Measurements from ENCODE around the gene FXN. TPM values are rescaled to one million over a fixed set of nuclear protein-coding genes. Genes with fewer than 3 reads are reported as not detected.

Gene FXN
- total and polyA plus RNA-seq, 2 experiments from 2014 or later: 5.6 to 22.0 TPM

GRCh38 chr9:69058101-69058500 lies 22.5 kb downstream of the FXN start:
- no peaks in the 10 kb centered on the region for H3F3A ChIP-seq (ENCODE audit: insufficient read depth)
- no peaks in the 10 kb centered on the region for H3K79me2 ChIP-seq (ENCODE audit: insufficient read depth)
- H2AFZ ChIP-seq: no peak overlapping the region
- in situ Hi-C loops (cut with MboI): loop anchor here (5.0 kb wide), 1 partner anchor 134 kb away; no protein-coding TSS in a partner anchor
- no peak overlapping the region for H3K9ac ChIP-seq
- no peaks in the 10 kb centered on the region for H3K36me3 ChIP-seq (ENCODE audit: low read depth)
- H3K4me1 ChIP-seq (ENCODE audit: insufficient read depth): no peaks in the 10 kb centered on the region
- TF ChIP-seq EZH2phosphoT487 (IDR thresholded peaks at IDR 0.05; ENCODE audit: insufficient read depth, low read depth) (no peak), EZH2 (IDR thresholded peaks at IDR 0.05; ENCODE audit: insufficient read depth, poor library complexity, severe bottlenecking) (no peak)
- 84 to 89% methylated on average over 2 of the region's 2 CpGs for WGBS, 2 experiments (ENCODE audit: low coverage in 1 of 2, low lambda C conversion rate in 2 of 2, missing lambda C conversion rate in 2 of 2)
- no peak overlapping the region for H3K4me2 ChIP-seq (ENCODE audit: unreplicated experiment)
- H3K9me3 ChIP-seq (ENCODE audit: low read depth): no peaks in the 10 kb centered on the region
- no peaks in the 10 kb centered on the region for H3K9me2 ChIP-seq (ENCODE audit: insufficient read depth)
- no peaks in the 10 kb centered on the region for H4K20me1 ChIP-seq (ENCODE audit: insufficient read depth)
- no peak overlapping the region for H3K4me3 ChIP-seq
- no peak for DNase-seq
- H3K27me3 ChIP-seq (replicated peaks; ENCODE audit: insufficient read depth): no peaks in the 10 kb centered on the region
- no peak overlapping the region for H3K27ac ChIP-seq

- DNase-seq: no peak
- Histone ChIP-seq H3K27me3 (replicated peaks; ENCODE audit: insufficient read depth) (no peaks in the 10 kb centered on the region), H4K20me1 (ENCODE audit: insufficient read depth) (no peaks in the 10 kb centered on the region), H3F3A (ENCODE audit: insufficient read depth) (no peaks in the 10 kb centered on the region), H3K4me2 (ENCODE audit: unreplicated experiment) (no peak overlapping the region), H3K9me3 (ENCODE audit: low read depth) (no peaks in the 10 kb centered on the region), H3K79me2 (ENCODE audit: insufficient read depth) (no peaks in the 10 kb centered on the region), H3K36me3 (ENCODE audit: low read depth) (no peaks in the 10 kb centered on the region; the same call in 1 of the 2 replicates), H3K27ac (no peak overlapping the region), H3K4me1 (ENCODE audit: insufficient read depth) (no peaks in the 10 kb centered on the region), H2AFZ (no peak overlapping the region), H3K9me2 (ENCODE audit: insufficient read depth) (no peaks in the 10 kb centered on the region), H3K9ac (no peak overlapping the region), H3K4me3 (no peak overlapping the region)
- no peak for TF ChIP-seq EZH2phosphoT487 (IDR thresholded peaks at IDR 0.05; ENCODE audit: insufficient read depth, low read depth)
- TF ChIP-seq EZH2 (IDR thresholded peaks at IDR 0.05; ENCODE audit: insufficient read depth, poor library complexity, severe bottlenecking): no peak
- in situ Hi-C loops (cut with MboI): no loop called here
- 38 to 42% methylated on average over 1 of the region's 1 CpG for WGBS, 2 experiments (ENCODE audit: low coverage in 1 of 2, low lambda C conversion rate in 2 of 2, missing lambda C conversion rate in 2 of 2)
Measured at GRCh38 chr9:69060766-69061165, 25.2 kb downstream of the FXN start.

- Histone ChIP-seq H3K4me1 (ENCODE audit: insufficient read depth) (no peaks in the 10 kb centered on the region), H4K20me1 (ENCODE audit: insufficient read depth) (no peaks in the 10 kb centered on the region), H3K4me2 (ENCODE audit: unreplicated experiment) (no peak overlapping the region), H3K9me3 (ENCODE audit: low read depth) (no peaks in the 10 kb centered on the region), H3K36me3 (ENCODE audit: low read depth) (no peaks in the 10 kb centered on the region; the same call in 1 of the 2 replicates), H3K27me3 (replicated peaks; ENCODE audit: insufficient read depth) (no peaks in the 10 kb centered on the region), H3K79me2 (ENCODE audit: insufficient read depth) (no peaks in the 10 kb centered on the region), H3K9me2 (ENCODE audit: insufficient read depth) (no peaks in the 10 kb centered on the region), H3F3A (ENCODE audit: insufficient read depth) (no peaks in the 10 kb centered on the region), H2AFZ (no peak overlapping the region), H3K4me3 (no peak overlapping the region), H3K9ac (no peak overlapping the region), H3K27ac (no peak overlapping the region)
- in situ Hi-C loops (cut with MboI): no loop called here
- TF ChIP-seq EZH2phosphoT487 (IDR thresholded peaks at IDR 0.05; ENCODE audit: insufficient read depth, low read depth) (no peak), EZH2 (IDR thresholded peaks at IDR 0.05; ENCODE audit: insufficient read depth, poor library complexity, severe bottlenecking) (no peak)
- WGBS, 2 experiments (ENCODE audit: low coverage in 1 of 2, low lambda C conversion rate in 2 of 2, missing lambda C conversion rate in 2 of 2): 97% methylated on average over 5 of the region's 5 CpGs
- DNase-seq: no peak
Measured at GRCh38 chr9:69062195-69062594, 26.6 kb downstream of the FXN start.

- in situ Hi-C loops (cut with MboI): no loop called here
Measured at GRCh38 chr9:69063839-69064238, 28.3 kb downstream of the FXN start.

GRCh38 chr9:69065660-69066059 lies 30.1 kb downstream of the FXN start:
- H3K9me3 ChIP-seq (ENCODE audit: low read depth): no peaks in the 10 kb centered on the region
- H3K4me3 ChIP-seq: no peak overlapping the region
- H3K27me3 ChIP-seq (replicated peaks; ENCODE audit: insufficient read depth): no peaks in the 10 kb centered on the region
- WGBS, 2 experiments (ENCODE audit: low coverage in 1 of 2, low lambda C conversion rate in 2 of 2, missing lambda C conversion rate in 2 of 2): 100% methylated on average over 1 of the region's 1 CpG
- no peaks in the 10 kb centered on the region for H3K4me1 ChIP-seq (ENCODE audit: insufficient read depth)
- TF ChIP-seq EZH2 (IDR thresholded peaks at IDR 0.05; ENCODE audit: insufficient read depth, poor library complexity, severe bottlenecking) (no peak), EZH2phosphoT487 (IDR thresholded peaks at IDR 0.05; ENCODE audit: insufficient read depth, low read depth) (no peak)
- H3K27ac ChIP-seq: no peak overlapping the region
- H3K9me2 ChIP-seq (ENCODE audit: insufficient read depth): no peaks in the 10 kb centered on the region
- no peaks in the 10 kb centered on the region for H4K20me1 ChIP-seq (ENCODE audit: insufficient read depth)
- no peak overlapping the region for H3K9ac ChIP-seq
- H3K36me3 ChIP-seq (ENCODE audit: low read depth): no peaks in the 10 kb centered on the region; the same call in 1 of the 2 replicates
- H3F3A ChIP-seq (ENCODE audit: insufficient read depth): no peaks in the 10 kb centered on the region
- H2AFZ ChIP-seq: no peak overlapping the region
- no peak overlapping the region for H3K4me2 ChIP-seq (ENCODE audit: unreplicated experiment)
- no peak for DNase-seq
- in situ Hi-C loops (cut with MboI): no loop called here
- H3K79me2 ChIP-seq (ENCODE audit: insufficient read depth): no peaks in the 10 kb centered on the region

More at GRCh38 chr9:69063839-69064238, 28.3 kb downstream of the FXN start:
- Histone ChIP-seq H3K4me1 (ENCODE audit: insufficient read depth) (no peaks in the 10 kb centered on the region), H3K9me3 (ENCODE audit: low read depth) (no peaks in the 10 kb centered on the region), H2AFZ (no peak overlapping the region), H3K36me3 (ENCODE audit: low read depth) (no peaks in the 10 kb centered on the region; the same call in 1 of the 2 replicates), H3K27ac (no peak overlapping the region), H3K9ac (no peak overlapping the region), H3F3A (ENCODE audit: insufficient read depth) (no peaks in the 10 kb centered on the region), H3K27me3 (replicated peaks; ENCODE audit: insufficient read depth) (no peaks in the 10 kb centered on the region), H3K4me3 (no peak overlapping the region), H3K79me2 (ENCODE audit: insufficient read depth) (no peaks in the 10 kb centered on the region), H3K4me2 (ENCODE audit: unreplicated experiment) (no peak overlapping the region), H3K9me2 (ENCODE audit: insufficient read depth) (no peaks in the 10 kb centered on the region), H4K20me1 (ENCODE audit: insufficient read depth) (no peaks in the 10 kb centered on the region)
- TF ChIP-seq EZH2 (IDR thresholded peaks at IDR 0.05; ENCODE audit: insufficient read depth, poor library complexity, severe bottlenecking) (no peak), EZH2phosphoT487 (IDR thresholded peaks at IDR 0.05; ENCODE audit: insufficient read depth, low read depth) (no peak)
- WGBS, 2 experiments (ENCODE audit: low coverage in 1 of 2, low lambda C conversion rate in 2 of 2, missing lambda C conversion rate in 2 of 2): 82 to 83% methylated on average over 4 of the region's 4 CpGs
- DNase-seq: no peak
